Neuronal stem cell (in vitro differentiated cells): ENCODE data around the gene ESD.
"Not testable (repeated sequence)": the region's sequence is repeated elsewhere in the genome, so short reads cannot be mapped to it uniquely, and the experiment has no call there.

Experiments
- DNase-seq: peaks from one replicate; pipeline ENCODE4 v3.0.0-alpha.2; 2013; ENCODE audit warnings: low spot score
- H2AFZ ChIP-seq: one replicate; pipeline ENCODE4 v1.6.1; 2013; ENCODE audit warnings: mild to moderate bottlenecking, low read length, inconsistent platforms
- H2AK5ac ChIP-seq: 2 replicates; pipeline ENCODE4 v1.6.1; 2013; ENCODE audit warnings: low read depth, mild to moderate bottlenecking, inconsistent platforms, low read length, moderate library complexity, mixed read lengths
- H2BK120ac ChIP-seq: 2 replicates; pipeline ENCODE4 v1.6.1; 2013; ENCODE audit warnings: low read depth, mild to moderate bottlenecking, inconsistent platforms, low read length, moderate library complexity, mixed read lengths
- H2BK12ac ChIP-seq: one replicate; pipeline ENCODE4 v1.6.1; 2013; ENCODE audit warnings: low read length, inconsistent platforms
- H2BK15ac ChIP-seq: 2 replicates; pipeline ENCODE4 v1.6.1; 2013; ENCODE audit warnings: mild to moderate bottlenecking, low read length, inconsistent platforms, mixed read lengths
- H2BK5ac ChIP-seq: one replicate; pipeline ENCODE4 v1.6.1; 2013; ENCODE audit warnings: inconsistent platforms, mild to moderate bottlenecking, low read length, moderate library complexity
- H3K14ac ChIP-seq: one replicate; pipeline ENCODE4 v1.6.1; 2013; ENCODE audit warnings: low read length, inconsistent platforms
- H3K18ac ChIP-seq: 2 replicates; pipeline ENCODE4 v1.6.1; 2013; ENCODE audit warnings: low read length, inconsistent platforms
- H3K23ac ChIP-seq: 2 replicates; pipeline ENCODE4 v1.6.1; 2013; ENCODE audit warnings: low read depth, mild to moderate bottlenecking, mixed read lengths, low read length, inconsistent platforms; ENCODE audit not compliant: poor library complexity
- H3K27ac ChIP-seq: replicated peaks from 3 replicates; pipeline ENCODE4 v1.5.1; 2013; ENCODE audit warnings: low read length, inconsistent platforms
- H3K27me3 ChIP-seq, 3 experiments: 2 replicates each; pipeline ENCODE4 v1.6.1; 2013; ENCODE audit warnings: low read length in 3 of 3, mild to moderate bottlenecking in 2 of 3, inconsistent platforms in 1 of 3, low read depth in 1 of 3, mixed read lengths in 1 of 3, moderate library complexity in 1 of 3; ENCODE audit not compliant: control insufficient read depth in 3 of 3, insufficient read depth in 3 of 3
- H3K36me3 ChIP-seq, 2 donors: replicated peaks in 1 of 2; 2 replicates each; pipeline ENCODE4 v1.6.1; 2013; ENCODE audit warnings: low read length in 2 of 2; ENCODE audit not compliant: control insufficient read depth in 2 of 2, insufficient read depth in 2 of 2
- H3K4ac ChIP-seq: 2 replicates; pipeline ENCODE4 v1.6.1; 2013; ENCODE audit warnings: inconsistent platforms, mild to moderate bottlenecking, low read length, moderate library complexity
- H3K4me1 ChIP-seq, 2 donors: 1 replicate in 1 of 2; 2 replicates in 1 of 2; pipeline ENCODE4 v1.6.1; 2013; ENCODE audit warnings: low read length in 2 of 2, low read depth in 1 of 2; ENCODE audit not compliant: control insufficient read depth in 2 of 2, insufficient read depth in 1 of 2
- H3K4me2 ChIP-seq: one replicate; pipeline ENCODE4 v1.6.1; 2013; ENCODE audit warnings: mild to moderate bottlenecking, low read length, inconsistent platforms; ENCODE audit not compliant: insufficient read depth, poor library complexity, severe bottlenecking
- H3K4me3 ChIP-seq, 2 donors: 2 replicates each; pipeline ENCODE4 v1.5.1; 2013; ENCODE audit warnings: low read length in 2 of 2, mild to moderate bottlenecking in 2 of 2, inconsistent platforms in 1 of 2, moderate library complexity in 1 of 2
- H3K79me1 ChIP-seq: one replicate; pipeline ENCODE4 v1.6.1; 2013; ENCODE audit warnings: low read depth, mild to moderate bottlenecking, inconsistent platforms, low read length, moderate library complexity
- H3K9ac ChIP-seq: one replicate; pipeline ENCODE4 v1.6.1; 2013; ENCODE audit warnings: mild to moderate bottlenecking, low read depth, low read length, inconsistent platforms; ENCODE audit not compliant: poor library complexity
- H3K9me3 ChIP-seq, 2 donors: replicated peaks in 1 of 2; 2 replicates each; pipeline versions ENCODE3 to v1.6.1; 2013; ENCODE audit warnings: low read length in 2 of 2, mild to moderate bottlenecking in 2 of 2, inconsistent platforms in 1 of 2, low read depth in 1 of 2, mixed read lengths in 1 of 2, moderate library complexity in 1 of 2; ENCODE audit not compliant: control insufficient read depth in 2 of 2, insufficient read depth in 1 of 2
- H4K8ac ChIP-seq: one replicate; pipeline ENCODE4 v1.6.1; 2013; ENCODE audit warnings: low read depth, mild to moderate bottlenecking, inconsistent platforms, low read length, moderate library complexity
- H4K91ac ChIP-seq: one replicate; pipeline ENCODE4 v1.6.1; 2013; ENCODE audit warnings: low read length, low read depth, mild to moderate bottlenecking, inconsistent platforms; ENCODE audit not compliant: poor library complexity
- WGBS, 2 donors: extraction: QIAGEN DNeasy Blood & Tissue Kit; methylation state at CpG; one replicate each; pipeline ENCODE4 v1.1.7; 2013; ENCODE audit warnings: missing lambda C conversion rate in 2 of 2, mixed read lengths in 1 of 2; ENCODE audit not compliant: insufficient read length in 2 of 2, insufficient replicate concordance in 1 of 2; ENCODE audit errors: extremely low coverage in 2 of 2; 5-methylcytosine and 5-hydroxymethylcytosine counted together

The ESD gene

GRCh38 chr13:46773541-46773940 lies 23.4 kb downstream of the ESD start:
- no peak overlapping the region for H2AFZ ChIP-seq
- no peak overlapping the region for H2BK120ac ChIP-seq
- no peak overlapping the region for H3K4me2 ChIP-seq
- H2BK12ac ChIP-seq, result no peak overlapping the region
- H2BK5ac ChIP-seq, result no peak overlapping the region
- H3K27me3 ChIP-seq, result no peaks in the 10 kb centered on the region
- H3K27ac ChIP-seq, result no peak overlapping the region
- no peak overlapping the region for H3K4ac ChIP-seq
- H2AK5ac ChIP-seq, result no peak overlapping the region
- peaks cover 9 to 86% of the 10 kb centered on the region in 2 donors for H3K36me3 ChIP-seq
- H4K91ac ChIP-seq, result no peak overlapping the region
- no peak for DNase-seq
- no peaks in the 10 kb centered on the region for H3K79me1 ChIP-seq
- no peak overlapping the region for H3K23ac ChIP-seq
- no peaks in the 10 kb centered on the region for H3K4me1 ChIP-seq
- H4K8ac ChIP-seq, result no peak overlapping the region
- H3K9ac ChIP-seq, result no peak overlapping the region
- no CpG with 5 or more reads among the region's 2 CpGs for WGBS, 2 donors
- no peak overlapping the region for H2BK15ac ChIP-seq
- no peak overlapping the region for H3K14ac ChIP-seq
- H3K9me3 ChIP-seq, result peaks cover 0 to 4% of the 10 kb centered on the region in 2 donors
- H3K18ac ChIP-seq, result no peak overlapping the region
- H3K4me3 ChIP-seq, result no peak overlapping the region

- Histone ChIP-seq H3K18ac (no peak overlapping the region), H2BK15ac (no peak overlapping the region), H4K8ac (no peak overlapping the region), H3K4me1 (no peaks in the 10 kb centered on the region), H3K14ac (no peak overlapping the region), H2BK5ac (no peak overlapping the region), H2BK12ac (no peak overlapping the region), H3K23ac (no peak overlapping the region), H3K27me3 (no peaks in the 10 kb centered on the region), H4K91ac (no peak overlapping the region), H3K9ac (no peak overlapping the region), H2AFZ (no peak overlapping the region), H3K4ac (no peak overlapping the region), H3K27ac (no peak overlapping the region), H3K79me1 (no peaks in the 10 kb centered on the region), H3K4me3 (no peak overlapping the region), H3K36me3 (peaks cover 9 to 68% of the 10 kb centered on the region in 2 donors), H3K9me3 (peaks cover 0 to 4% of the 10 kb centered on the region in 2 donors), H2BK120ac (no peak overlapping the region), H3K4me2 (no peak overlapping the region), H2AK5ac (no peak overlapping the region)
- DNase-seq, result no peak
Measured at GRCh38 chr13:46771693-46772092, 25.3 kb downstream of the ESD start.

- WGBS, 2 donors, result no CpG with 5 or more reads among the region's 4 CpGs
- not testable (repeated sequence) for H3K27ac ChIP-seq, H3K18ac ChIP-seq, H4K91ac ChIP-seq, H2BK15ac ChIP-seq, H3K4me2 ChIP-seq, H3K79me1 ChIP-seq, H3K9ac ChIP-seq, H3K4me3 ChIP-seq, H3K14ac ChIP-seq, H3K27me3 ChIP-seq, H3K4ac ChIP-seq, H4K8ac ChIP-seq, H3K4me1 ChIP-seq, H3K23ac ChIP-seq, H2BK120ac ChIP-seq, H2AFZ ChIP-seq, H2BK5ac ChIP-seq, H2BK12ac ChIP-seq, DNase-seq, H3K9me3 ChIP-seq, H2AK5ac ChIP-seq
- peaks cover 4 to 50% of the 10 kb centered on the region in 2 donors for H3K36me3 ChIP-seq
Measured at GRCh38 chr13:46769925-46770324, 27.0 kb downstream of the ESD start.

- no peak overlapping the region for H3K18ac ChIP-seq
- H3K14ac ChIP-seq, result no peak overlapping the region
- H4K91ac ChIP-seq, result no peak overlapping the region
- H3K4ac ChIP-seq, result no peak overlapping the region
- no peak overlapping the region for H3K4me2 ChIP-seq
- H3K27me3 ChIP-seq, result no peaks in the 10 kb centered on the region
- H3K27ac ChIP-seq, result no peak overlapping the region
- H2BK120ac ChIP-seq, result no peak overlapping the region
- H3K9me3 ChIP-seq, result peaks cover 0 to 2% of the 10 kb centered on the region in 2 donors
- no peak overlapping the region for H2BK5ac ChIP-seq
- H3K4me3 ChIP-seq, result no peak overlapping the region
- H3K9ac ChIP-seq, result no peak overlapping the region
- H2AK5ac ChIP-seq, result no peak overlapping the region
- H3K23ac ChIP-seq, result no peak overlapping the region
- H3K36me3 ChIP-seq, result no peaks in the 10 kb centered on the region
- no CpG with 5 or more reads among the region's 5 CpGs for WGBS, 2 donors
- H4K8ac ChIP-seq, result no peak overlapping the region
- no peaks in the 10 kb centered on the region for H3K79me1 ChIP-seq
- DNase-seq, result no peak
- H2AFZ ChIP-seq, result no peak overlapping the region
- no peaks in the 10 kb centered on the region for H3K4me1 ChIP-seq
- no peak overlapping the region for H2BK12ac ChIP-seq
- no peak overlapping the region for H2BK15ac ChIP-seq
Measured at GRCh38 chr13:46761866-46762265, 35.1 kb downstream of the ESD start.
